GM11168 (cell line): ENCODE data around the gene VAMP8.
"Not testable (repeated sequence)": the region's sequence is repeated elsewhere in the genome, so short reads cannot be mapped to it uniquely, and the experiment has no call there.

Experiments used
- in situ Hi-C: fragments of 300-500 bp; cut with MboI; formaldehyde crosslinking; loops from one replicate; pipeline ENCODE4 v1.12.0; 2022; ENCODE audit warnings: low sequenced_read_pairs; ENCODE audit not compliant: unreplicated experiment

Gene VAMP8

GRCh38 chr2:85545780-85546240 lies 31.6 kb upstream of the VAMP8 start:
- in situ Hi-C loops, result no loop called here

GRCh38 chr2:85547089-85547858 lies 30.1 kb upstream of the VAMP8 start:
- in situ Hi-C loops, result no loop called here

- in situ Hi-C loops, result no loop called here
Observed at GRCh38 chr2:85547859-85548607, 29.4 kb upstream of the VAMP8 start.

- in situ Hi-C loops, result no loop called here
Observed at GRCh38 chr2:85548608-85548900, 28.8 kb upstream of the VAMP8 start.

- in situ Hi-C loops, result no loop called here
Observed at GRCh38 chr2:85549095-85549494, 28.3 kb upstream of the VAMP8 start.

GRCh38 chr2:85549826-85550225 lies 27.6 kb upstream of the VAMP8 start:
- in situ Hi-C loops, result no loop called here

GRCh38 chr2:85550486-85550885 lies 26.9 kb upstream of the VAMP8 start:
- in situ Hi-C loops, result no loop called here

GRCh38 chr2:85551698-85552678 lies 25.4 kb upstream of the VAMP8 start:
- in situ Hi-C loops, result no loop called here

GRCh38 chr2:85553184-85553583 lies 24.2 kb upstream of the VAMP8 start:
- in situ Hi-C loops, result no loop called here

GRCh38 chr2:85554980-85555612 lies 22.3 kb upstream of the VAMP8 start:
- in situ Hi-C loops, result loop anchor here (5.0 kb wide), 1 partner anchor 138 kb away; the partner anchor contains the start of gene SH2D6

GRCh38 chr2:85557130-85557529 lies 20.3 kb upstream of the VAMP8 start:
- in situ Hi-C loops, result loop anchor here (5.0 kb wide), 1 partner anchor 140 kb away; the partner anchor contains the start of gene SH2D6

- in situ Hi-C loops, result loop anchor here (5.0 kb wide), 1 partner anchor 141 kb away; the partner anchor contains the start of gene SH2D6
Observed at GRCh38 chr2:85558160-85558559, 19.2 kb upstream of the VAMP8 start.

GRCh38 chr2:85560403-85560726 lies 17.0 kb upstream of the VAMP8 start:
- in situ Hi-C loops, result not testable (repeated sequence)

- in situ Hi-C loops, result no loop called here
Observed at GRCh38 chr2:85560812-85561279, 16.5 kb upstream of the VAMP8 start.

GRCh38 chr2:85561280-85562212 lies 15.8 kb upstream of the VAMP8 start, which contains the start of gene GGCX:
Gene GGCX (minus strand): TSS chr2:85561493. CDS start chr2:85561428, 65 bp downstream.
- in situ Hi-C loops, result no loop called here

GRCh38 chr2:85564144-85564563 lies 13.2 kb upstream of the VAMP8 start:
- in situ Hi-C loops, result no loop called here

GRCh38 chr2:85566265-85566664 lies 11.1 kb upstream of the VAMP8 start:
- in situ Hi-C loops, result no loop called here

GRCh38 chr2:85575739-85576138 lies 1.6 kb upstream of the VAMP8 start:
- in situ Hi-C loops, result no loop called here

GRCh38 chr2:85577063-85577385 lies 362 bp upstream of the VAMP8 start:
- in situ Hi-C loops, result no loop called here
